Measurements from ENCODE around the gene C5orf46. TPM values are rescaled to one million over a fixed set of nuclear protein-coding genes. Genes with fewer than 3 reads are reported as not detected.

The C5orf46 gene
- total and polyA plus RNA-seq, 12 donors, result 1.8 TPM; not detected in 11

DNA sequence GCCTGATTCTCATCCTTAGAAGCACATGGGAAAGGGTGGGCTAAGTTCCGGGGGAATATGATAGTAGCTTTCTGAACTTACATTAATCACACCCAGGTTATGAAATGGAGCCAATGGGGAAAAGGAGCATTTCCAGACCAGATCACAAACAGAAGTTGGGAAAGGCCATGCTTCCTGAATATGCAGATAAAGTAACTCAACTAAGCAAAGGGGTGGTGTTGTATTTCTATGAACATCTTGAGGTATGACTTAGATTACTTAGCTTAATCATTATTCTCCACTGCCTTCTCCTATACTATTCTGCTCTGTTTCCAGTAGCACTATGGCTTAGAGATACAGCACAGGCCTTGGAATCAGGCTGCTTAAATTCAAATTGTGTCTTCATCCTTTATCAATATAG, 10.5 kb downstream of the C5orf46 start:
- TF ChIP-seq POLR2A (IDR thresholded peaks at IDR 0.05), result no peak
- no peak for TF ChIP-seq CTCF (IDR thresholded peaks at IDR 0.05)
- no peak for DNase-seq
- Histone ChIP-seq H3K4me3 (no peak overlapping the region), H3K36me3 (replicated peaks in 1 of 2) (no peaks in the 10 kb centered on the region), H3K27ac (no peak overlapping the region), H3K4me1 (replicated peaks in 1 of 2) (no peaks in the 10 kb centered on the region), H3K9me3 (replicated peaks in 1 of 3) (no peaks in the 10 kb centered on the region), H3K27me3 (no peaks in the 10 kb centered on the region)
- 70 to 94% (median 74%) methylated on average over 1 of the region's 1 CpG for WGBS, 4 donors
- intact Hi-C loops (cut with DNase I), result no loop called here

- no peaks in the 10 kb centered on the region for H3K9me3 ChIP-seq (replicated peaks in 1 of 3)
- TF ChIP-seq CTCF (IDR thresholded peaks at IDR 0.05) (no peak), POLR2A (IDR thresholded peaks at IDR 0.05) (no peak)
- H3K27ac ChIP-seq, result no peak overlapping the region
- H3K27me3 ChIP-seq, result no peaks in the 10 kb centered on the region
- no peak for DNase-seq
- WGBS, 4 donors, result 37 to 48% (median 44%) methylated on average over 2 of the region's 2 CpGs
- H3K36me3 ChIP-seq (replicated peaks in 1 of 2), result no peaks in the 10 kb centered on the region
- intact Hi-C loops (cut with DNase I), result no loop called here
- no peaks in the 10 kb centered on the region for H3K4me1 ChIP-seq (replicated peaks in 1 of 2)
- no peak overlapping the region for H3K4me3 ChIP-seq
Measured at GRCh38 chr5:147893820-147894219, 12.5 kb downstream of the C5orf46 start.

GRCh38 chr5:147892696-147893296, 13.5 kb downstream of the C5orf46 start:
- H3K36me3 ChIP-seq (replicated peaks in 1 of 2), result no peaks in the 10 kb centered on the region
- H3K4me3 ChIP-seq, result no peak overlapping the region
- H3K27ac ChIP-seq, result no peak overlapping the region
- no peak for TF ChIP-seq POLR2A (IDR thresholded peaks at IDR 0.05)
- no peak for TF ChIP-seq CTCF (IDR thresholded peaks at IDR 0.05)
- 50 to 62% (median 56%) methylated on average over 3 of the region's 3 CpGs for WGBS, 4 donors
- intact Hi-C loops (cut with DNase I), result no loop called here
- no peak for DNase-seq
- H3K27me3 ChIP-seq, result no peaks in the 10 kb centered on the region
- H3K4me1 ChIP-seq (replicated peaks in 1 of 2), result no peaks in the 10 kb centered on the region
- no peaks in the 10 kb centered on the region for H3K9me3 ChIP-seq (replicated peaks in 1 of 3)

DNA sequence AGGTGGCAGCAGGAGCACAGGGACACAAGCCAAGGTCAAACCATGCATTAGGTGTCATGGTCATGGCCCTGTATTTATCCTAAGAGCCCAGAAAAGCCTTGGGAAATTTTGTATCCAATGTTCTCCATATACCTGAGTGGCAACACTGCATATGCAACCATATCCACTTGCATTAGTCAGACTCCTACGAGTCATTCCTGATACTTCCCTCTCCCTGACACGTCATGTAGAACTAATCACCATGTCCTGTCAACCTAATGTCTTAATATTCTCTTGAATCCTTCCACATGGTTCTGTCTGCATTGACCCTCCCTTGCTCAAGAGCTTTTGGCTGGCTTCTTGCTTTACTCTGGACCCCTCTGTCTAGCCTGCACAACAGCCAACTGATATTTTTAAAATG, 18.4 kb downstream of the C5orf46 start:
- DNase-seq, result no peak
- no peaks in the 10 kb centered on the region for H3K36me3 ChIP-seq (replicated peaks in 1 of 2)
- intact Hi-C loops (cut with DNase I), result loop anchor here in 1 of 2 donors (10.0 kb wide), 1 partner anchor 237 kb away; no protein-coding TSS in a partner anchor
- H3K9me3 ChIP-seq (replicated peaks in 1 of 3), result no peaks in the 10 kb centered on the region
- TF ChIP-seq CTCF (IDR thresholded peaks at IDR 0.05) (no peak), POLR2A (IDR thresholded peaks at IDR 0.05) (no peak)
- H3K27ac ChIP-seq, result no peak overlapping the region
- H3K27me3 ChIP-seq, result no peaks in the 10 kb centered on the region
- H3K4me3 ChIP-seq, result no peak overlapping the region
- 37 to 71% (median 51%) methylated on average over 2 of the region's 2 CpGs for WGBS, 4 donors
- H3K4me1 ChIP-seq (replicated peaks in 1 of 2), result no peaks in the 10 kb centered on the region

Data from adrenal gland (tissue), 12 donors.